DOHH2 (cell line): Measurements from ENCODE around the gene HHATL.

ENCODE experiments used
- EZH2phosphoT487 ChIP-seq: fragments of 200-600 bp; sonication (generic); IDR thresholded peaks from 2 replicates; pipeline ENCODE4 v1.6.1; 2017; ENCODE audit warnings: borderline replicate concordance, mild to moderate bottlenecking, antibody characterized with exemption, low read length, moderate library complexity, mixed read lengths
- TF ChIP-seq, protein P1 (sequence below): fragments of 200-600 bp; sonication (generic); IDR thresholded peaks from one replicate; pipeline ENCODE4 v1.5.1; 2014; ENCODE audit warnings: antibody characterized with exemption, mild to moderate bottlenecking, low read depth, low read length; ENCODE audit not compliant: poor library complexity, severe bottlenecking

DNA sequence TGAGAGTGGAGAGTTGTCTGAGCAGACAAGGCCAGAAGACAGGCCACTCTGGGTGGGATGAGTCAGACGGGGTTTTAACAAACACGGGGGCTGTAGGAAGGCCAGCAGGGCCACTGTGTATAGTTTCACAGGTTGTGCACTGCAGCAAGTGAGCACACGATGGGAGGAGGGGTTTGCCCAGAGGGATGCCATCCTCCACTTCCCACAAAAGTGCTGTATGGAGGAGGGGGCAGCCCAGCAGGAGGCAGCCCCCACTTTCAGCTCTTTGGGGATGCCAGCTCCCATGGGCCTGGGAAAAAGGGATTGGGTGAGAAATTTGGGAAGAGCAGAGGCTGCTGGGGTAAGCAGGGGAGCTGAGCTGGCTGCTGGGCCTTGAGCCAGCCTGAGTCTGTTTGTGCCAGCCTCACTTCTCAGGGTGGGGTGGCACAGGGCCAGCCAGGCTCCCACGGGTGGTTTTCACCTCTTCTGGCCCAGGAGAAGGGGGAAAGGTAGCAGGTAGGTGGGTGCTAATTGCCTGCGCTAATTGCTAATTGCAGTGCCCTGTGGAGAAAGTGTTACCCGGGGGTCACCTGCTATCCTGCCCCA, 42.4 kb downstream of the HHATL start:
- TF ChIP-seq, protein P1, sequence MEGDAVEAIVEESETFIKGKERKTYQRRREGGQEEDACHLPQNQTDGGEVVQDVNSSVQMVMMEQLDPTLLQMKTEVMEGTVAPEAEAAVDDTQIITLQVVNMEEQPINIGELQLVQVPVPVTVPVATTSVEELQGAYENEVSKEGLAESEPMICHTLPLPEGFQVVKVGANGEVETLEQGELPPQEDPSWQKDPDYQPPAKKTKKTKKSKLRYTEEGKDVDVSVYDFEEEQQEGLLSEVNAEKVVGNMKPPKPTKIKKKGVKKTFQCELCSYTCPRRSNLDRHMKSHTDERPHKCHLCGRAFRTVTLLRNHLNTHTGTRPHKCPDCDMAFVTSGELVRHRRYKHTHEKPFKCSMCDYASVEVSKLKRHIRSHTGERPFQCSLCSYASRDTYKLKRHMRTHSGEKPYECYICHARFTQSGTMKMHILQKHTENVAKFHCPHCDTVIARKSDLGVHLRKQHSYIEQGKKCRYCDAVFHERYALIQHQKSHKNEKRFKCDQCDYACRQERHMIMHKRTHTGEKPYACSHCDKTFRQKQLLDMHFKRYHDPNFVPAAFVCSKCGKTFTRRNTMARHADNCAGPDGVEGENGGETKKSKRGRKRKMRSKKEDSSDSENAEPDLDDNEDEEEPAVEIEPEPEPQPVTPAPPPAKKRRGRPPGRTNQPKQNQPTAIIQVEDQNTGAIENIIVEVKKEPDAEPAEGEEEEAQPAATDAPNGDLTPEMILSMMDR: no peak
- TF ChIP-seq EZH2phosphoT487: no peak
